ENCODE measurements around the gene MYT1.

DNA sequence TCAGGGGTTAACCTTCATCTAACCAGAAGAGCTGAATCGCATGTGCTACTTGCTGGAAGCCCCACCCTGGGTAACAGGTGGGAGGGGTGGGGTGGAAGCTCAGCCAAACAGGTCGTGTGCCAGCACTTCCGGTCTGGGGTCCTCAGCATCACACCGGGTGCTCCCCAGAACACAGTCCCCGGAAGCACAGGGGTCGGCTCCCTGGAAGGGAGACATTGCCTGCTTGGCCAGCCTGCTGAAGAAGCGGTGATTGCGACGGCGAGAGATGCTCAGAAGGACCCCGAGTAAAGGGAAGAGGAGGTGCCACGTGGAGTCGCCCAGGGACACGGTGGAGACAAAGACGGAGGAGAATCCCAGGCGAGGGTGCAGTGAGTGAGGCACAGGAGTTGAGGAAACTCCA, 36.5 kb downstream of the MYT1 start:
- TF ChIP-seq, protein P1, sequence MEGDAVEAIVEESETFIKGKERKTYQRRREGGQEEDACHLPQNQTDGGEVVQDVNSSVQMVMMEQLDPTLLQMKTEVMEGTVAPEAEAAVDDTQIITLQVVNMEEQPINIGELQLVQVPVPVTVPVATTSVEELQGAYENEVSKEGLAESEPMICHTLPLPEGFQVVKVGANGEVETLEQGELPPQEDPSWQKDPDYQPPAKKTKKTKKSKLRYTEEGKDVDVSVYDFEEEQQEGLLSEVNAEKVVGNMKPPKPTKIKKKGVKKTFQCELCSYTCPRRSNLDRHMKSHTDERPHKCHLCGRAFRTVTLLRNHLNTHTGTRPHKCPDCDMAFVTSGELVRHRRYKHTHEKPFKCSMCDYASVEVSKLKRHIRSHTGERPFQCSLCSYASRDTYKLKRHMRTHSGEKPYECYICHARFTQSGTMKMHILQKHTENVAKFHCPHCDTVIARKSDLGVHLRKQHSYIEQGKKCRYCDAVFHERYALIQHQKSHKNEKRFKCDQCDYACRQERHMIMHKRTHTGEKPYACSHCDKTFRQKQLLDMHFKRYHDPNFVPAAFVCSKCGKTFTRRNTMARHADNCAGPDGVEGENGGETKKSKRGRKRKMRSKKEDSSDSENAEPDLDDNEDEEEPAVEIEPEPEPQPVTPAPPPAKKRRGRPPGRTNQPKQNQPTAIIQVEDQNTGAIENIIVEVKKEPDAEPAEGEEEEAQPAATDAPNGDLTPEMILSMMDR (IDR thresholded peaks at IDR 0.05) = no peak
- TF ChIP-seq POLR2AphosphoS5 (IDR thresholded peaks at IDR 0.05; ENCODE audit: insufficient read depth in 1 of 2, low read depth in 1 of 2) (no peak), POLR2A (IDR thresholded peaks at IDR 0.05) (no peak)
